IMR-90 (cell line): Measurements from ENCODE around the gene RNF138. TPM values are rescaled to one million over a fixed set of nuclear protein-coding genes. Genes with fewer than 3 reads are reported as not detected.

ENCODE experiments used
- ATAC-seq: fragments of 200-7000 bp; cut with Tn5 transposase; 2 replicates; pipeline ENCODE4 v1.9.1; 2020; ENCODE audit warnings: low read depth, mild to moderate bottlenecking, moderate library complexity
- BruUV-seq: library from RNA; stranded (reverse); fragments of 400-500 nt; replicated peaks from 2 replicates; lab custom pipeline; 2021; lab: Mats Ljungman, UMichigan
- CTCF ChIA-PET: fragments of 300-600 bp; formaldehyde crosslinking; extraction: SDS; loops from one replicate; lab custom pipeline; 2021; ENCODE audit warnings: antibody characterized with exemption; lab: Yijun Ruan, JAX
- POLR2A ChIA-PET: fragments of 300-600 bp; sonication (Branson Sonifier 250); formaldehyde crosslinking; loops from one replicate; lab custom pipeline; 2022; ENCODE audit warnings: antibody characterized with exemption; ENCODE audit not compliant: unreplicated experiment; lab: Charles Lee
- DNase-seq: peaks from one replicate; pipeline ENCODE4 v3.0.0; 2013
- H2AFZ ChIP-seq: replicated peaks from 2 replicates; pipeline ENCODE3; 2013; ENCODE audit warnings: low read length, mild to moderate bottlenecking; ENCODE audit not compliant: poor library complexity
- H2AK5ac ChIP-seq: 2 replicates; pipeline ENCODE4 v1.6.1; 2013; ENCODE audit warnings: low read depth, low read length, inconsistent platforms
- H2AK9ac ChIP-seq: replicated peaks from 2 replicates; pipeline ENCODE3; 2013; ENCODE audit warnings: mild to moderate bottlenecking, low read depth, low read length, moderate library complexity; ENCODE audit not compliant: poor library complexity
- H2BK120ac ChIP-seq: 2 replicates; pipeline ENCODE4 v1.6.1; 2013; ENCODE audit warnings: low read depth, low read length, inconsistent platforms
- H2BK15ac ChIP-seq: 3 replicates; pipeline ENCODE4 v1.6.1; 2013; ENCODE audit warnings: low read depth, low read length, inconsistent platforms
- H2BK20ac ChIP-seq: 2 replicates; pipeline ENCODE4 v1.6.1; 2013; ENCODE audit warnings: low read depth, mild to moderate bottlenecking, inconsistent platforms, low read length, moderate library complexity
- H2BK5ac ChIP-seq: 2 replicates; pipeline ENCODE4 v1.6.1; 2013; ENCODE audit warnings: mild to moderate bottlenecking, low read depth, low read length, inconsistent platforms; ENCODE audit not compliant: poor library complexity, severe bottlenecking
- H3K14ac ChIP-seq: replicated peaks from 2 replicates; pipeline ENCODE4 v1.6.1; 2013; ENCODE audit warnings: low read depth, low read length, inconsistent platforms
- H3K18ac ChIP-seq: 2 replicates; pipeline ENCODE4 v1.6.1; 2013; ENCODE audit warnings: low read depth, low read length, control low read depth
- H3K23ac ChIP-seq: 2 replicates; pipeline ENCODE4 v1.6.1; 2013; ENCODE audit warnings: low read depth, low read length, inconsistent platforms
- H3K27ac ChIP-seq: 2 replicates; pipeline ENCODE4 v1.5.1; 2013; ENCODE audit warnings: mild to moderate bottlenecking, control low read depth, low read length; ENCODE audit not compliant: insufficient read depth
- H3K27me3 ChIP-seq: 2 replicates; pipeline ENCODE4 v1.6.1; 2013; ENCODE audit warnings: low read length; ENCODE audit not compliant: control insufficient read depth, insufficient read depth
- H3K36me3 ChIP-seq: 2 replicates; pipeline ENCODE4 v1.6.1; 2013; ENCODE audit warnings: low read length, mixed read lengths; ENCODE audit not compliant: control insufficient read depth, insufficient read depth
- H3K4ac ChIP-seq: 2 replicates; pipeline ENCODE4 v1.6.1; 2013; ENCODE audit warnings: low read depth, low read length, inconsistent platforms
- H3K4me1 ChIP-seq: 2 replicates; pipeline ENCODE4 v1.6.1; 2013; ENCODE audit warnings: low read length, mixed read lengths; ENCODE audit not compliant: control insufficient read depth, insufficient read depth
- H3K4me2 ChIP-seq: 2 replicates; pipeline ENCODE4 v1.6.1; 2013; ENCODE audit warnings: low read depth, mild to moderate bottlenecking, control low read depth, low read length, moderate library complexity
- H3K4me3 ChIP-seq: 2 replicates; pipeline ENCODE4 v1.5.1; 2013; ENCODE audit warnings: low read depth, mild to moderate bottlenecking, control low read depth, low read length, moderate library complexity; ENCODE audit not compliant: insufficient read depth
- H3K56ac ChIP-seq: 2 replicates; pipeline ENCODE4 v1.6.1; 2013; ENCODE audit warnings: low read length, inconsistent platforms; ENCODE audit not compliant: insufficient read depth; ENCODE audit errors: extremely low read depth
- H3K79me1 ChIP-seq, 2 experiments: 2 replicates each; pipeline ENCODE4 v1.6.1; 2013; ENCODE audit warnings: low read length in 2 of 2, inconsistent platforms in 1 of 2, low read depth in 1 of 2
- H3K9ac ChIP-seq: 2 replicates; pipeline ENCODE4 v1.6.1; 2013; ENCODE audit warnings: low read depth, low read length, control low read depth
- H3K9me1 ChIP-seq: 2 replicates; pipeline ENCODE4 v1.6.1; 2013; ENCODE audit warnings: low read length, inconsistent platforms; ENCODE audit not compliant: insufficient read depth
- H3K9me3 ChIP-seq: 2 replicates; pipeline ENCODE4 v1.6.1; 2013; ENCODE audit warnings: low read length; ENCODE audit not compliant: control insufficient read depth, insufficient read depth
- H4K20me1 ChIP-seq: 2 replicates; pipeline ENCODE4 v1.6.1; 2013; ENCODE audit warnings: low read length, inconsistent platforms; ENCODE audit not compliant: insufficient read depth
- H4K5ac ChIP-seq: 2 replicates; pipeline ENCODE4 v1.6.1; 2013; ENCODE audit warnings: mild to moderate bottlenecking, low read depth, low read length, control low read depth
- H4K8ac ChIP-seq, 2 experiments: 2 replicates each; pipeline ENCODE4 v1.6.1; 2013; ENCODE audit warnings: low read depth in 2 of 2, low read length in 2 of 2, control low read depth in 1 of 2, inconsistent platforms in 1 of 2
- H4K91ac ChIP-seq: 2 replicates; pipeline ENCODE4 v1.6.1; 2013; ENCODE audit warnings: low read depth, low read length, inconsistent platforms; ENCODE audit not compliant: insufficient read depth
- MXI1 ChIP-seq: IDR thresholded peaks from 2 replicates; pipeline ENCODE4 v1.6.1; 2012; ENCODE audit warnings: low read depth, mild to moderate bottlenecking, low read length, moderate library complexity, borderline replicate concordance
- WGBS, 2 experiments: methylation state at CpG; one replicate each; pipeline versions ENCODE4 v1.1.5 to v1.1.7; 2013; ENCODE audit warnings: missing lambda C conversion rate in 2 of 2; ENCODE audit not compliant: insufficient read length in 1 of 2; ENCODE audit errors: extremely low coverage in 2 of 2; 5-methylcytosine and 5-hydroxymethylcytosine counted together
- dilution Hi-C: fragments of 300-500 bp; cut with HindIII; formaldehyde crosslinking; loops from one replicate; pipeline ENCODE4 v1.14.3; 2018; ENCODE audit warnings: low sequenced_read_pairs; ENCODE audit not compliant: unreplicated experiment
- in situ Hi-C: fragments of 300-500 bp; cut with MboI; formaldehyde crosslinking; loops from 3 replicates; pipeline ENCODE4 v1.14.3; 2019; ENCODE audit warnings: low sequenced_read_pairs, inconsistent platforms, mixed read lengths
- intact Hi-C: fragments of 100-400 bp; cut with micrococcal nuclease; formaldehyde crosslinking; loops from 2 replicates; pipeline ENCODE4 v1.10.0; 2022
- polyA plus RNA-seq, 3 experiments: library from polyadenylated mRNA; depleted of rRNA; stranded (reverse); fragments of >200 nt; gene quantifications; 2 replicates each; pipeline ENCODE4 v1.2.3, GENCODE V29; 2012; ENCODE audit warnings: low replicate concordance in 1 of 3
- total RNA-seq: library from RNA; depleted of rRNA; stranded (reverse); fragments of >200 nt; gene quantifications from 2 replicates; pipeline ENCODE4 v1.2.3, GENCODE V29; 2012

The RNF138 gene
- total and polyA plus RNA-seq, 2 of the 4 experiments (the other 2 are of a cell fraction): 18.1 to 36.0 TPM

DNA sequence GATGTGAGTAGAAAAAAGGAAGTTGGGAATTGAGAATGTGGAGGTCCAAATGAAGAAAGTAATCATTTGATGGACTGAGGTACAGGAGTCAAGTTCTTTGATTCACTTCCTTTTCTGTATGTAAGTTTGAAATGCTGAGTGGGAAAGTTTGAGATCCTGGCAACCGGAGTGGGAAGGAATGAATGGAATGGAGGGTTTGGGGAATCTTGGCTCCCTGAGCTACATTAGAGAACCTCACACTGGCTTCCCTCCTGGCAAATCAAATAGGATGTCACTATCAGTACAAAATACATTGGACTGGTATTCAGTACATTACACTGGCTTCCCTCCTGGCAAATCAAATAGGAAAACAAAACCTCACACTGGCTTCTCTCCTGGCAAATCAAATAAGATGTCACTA is 9.8 kb upstream of the RNF138 start:
- Histone ChIP-seq H3K23ac (no peak overlapping the region), H3K4ac (no peak overlapping the region), H3K27ac (no peak overlapping the region), H2BK5ac (no peak overlapping the region), H4K8ac (no peak overlapping the region), H2BK15ac (no peak overlapping the region), H3K56ac (no peak overlapping the region), H2BK120ac (no peak overlapping the region), H4K5ac (no peak overlapping the region), H3K27me3 (no peaks in the 10 kb centered on the region; the same call in 1 of the 2 replicates), H3K18ac (no peak overlapping the region), H4K20me1 (no peaks in the 10 kb centered on the region), H3K9me1 (no peaks in the 10 kb centered on the region), H2BK20ac (no peak overlapping the region), H3K36me3 (no peaks in the 10 kb centered on the region), H3K14ac (no peak overlapping the region), H2AFZ (no peak overlapping the region), H3K9ac (no peak overlapping the region), H3K9me3 (no peaks in the 10 kb centered on the region), H2AK5ac (no peak overlapping the region), H2AK9ac (no peak overlapping the region), H3K4me2 (no peak overlapping the region), H3K79me1 (no peaks in the 10 kb centered on the region), H3K4me3 (no peak overlapping the region), H3K4me1 (no peaks in the 10 kb centered on the region), H4K91ac (no peak overlapping the region)
- no CpG with 5 or more reads among the region's 1 CpG for WGBS, 2 experiments
- BruUV-seq: no TSS peak
- dilution Hi-C loops (no loop called here), intact Hi-C loops (no loop called here), in situ Hi-C loops (no loop called here)
- DNase-seq: peak; percentile 5
- ChIA-PET POLR2A (no interaction called here), CTCF (no interaction called here)
- TF ChIP-seq MXI1: no peak
- no peak; the same call in 1 of the 2 replicates for ATAC-seq
